Measurements from ENCODE around the gene TLE2. TPM values are rescaled to one million over a fixed set of nuclear protein-coding genes. Genes with fewer than 3 reads are reported as not detected.

The TLE2 gene
- polyA plus RNA-seq, 3 donors = not detected

- Histone ChIP-seq H2AFZ (ENCODE audit: insufficient read depth, low read depth, low read length, poor library complexity, severe bottlenecking) (no peak overlapping the region), H3K4me2 (replicated peaks; ENCODE audit: extremely low read depth, low read length, poor library complexity, severe bottlenecking) (no peak overlapping the region), H3K27me3 (ENCODE audit: control insufficient read depth in 2 of 2, insufficient read depth in 2 of 2, low read length in 2 of 2) (no peaks in the 10 kb centered on the region), H3K4me1 (ENCODE audit: control insufficient read depth in 1 of 2, insufficient read depth in 2 of 2, low read length in 2 of 2) (peaks cover 4 to 7% of the 10 kb centered on the region in 2 donors), H3K27ac (ENCODE audit: low read depth in 1 of 2, low read length in 2 of 2) (peak overlapping the region in 1 of 2 donors; percentile 41), H3K36me3 (replicated peaks in 1 of 2; ENCODE audit: control insufficient read depth in 1 of 2, insufficient read depth in 2 of 2, low read length in 2 of 2) (peaks cover 56 to 61% of the 10 kb centered on the region in 2 donors), H4K20me1 (ENCODE audit: insufficient read depth, low read length) (peaks cover 74% of the 10 kb centered on the region), H3K9ac (ENCODE audit: insufficient read depth, low read length, poor library complexity, severe bottlenecking) (no peak overlapping the region), H3K9me3 (replicated peaks in 1 of 2; ENCODE audit: control insufficient read depth in 1 of 2, insufficient read depth in 1 of 2, low read length in 2 of 2) (no peaks in the 10 kb centered on the region), H3K79me2 (ENCODE audit: insufficient read depth, low read length) (peaks cover 26% of the 10 kb centered on the region), H3K4me3 (replicated peaks in 1 of 3; ENCODE audit: low read depth in 2 of 3, low read length in 3 of 3) (no peak overlapping the region)
- no peak for TF ChIP-seq CTCF (IDR thresholded peaks at IDR 0.05)
- H3K36me3 Mint-ChIP-seq = peaks cover 47 to 76% of the 10 kb centered on the region in 2 donors
- H3K4me1 Mint-ChIP-seq = peaks cover 10% of the 10 kb centered on the region
- H3K27me3 Mint-ChIP-seq (ENCODE audit: low read depth in 3 of 3) = peaks cover 0 to 4% (median 1%) of the 10 kb centered on the region in 3 donors
- H3K4me3 Mint-ChIP-seq = no peak overlapping the region
- intact Hi-C loops (cut with micrococcal nuclease) = no loop called here
- peak overlapping the region in 1 of 7 donors; percentile 77 for H3K27ac Mint-ChIP-seq
- no peak for DNase-seq
- peaks cover 0 to 1% (median 0%) of the 10 kb centered on the region in 7 donors for H3K9me3 Mint-ChIP-seq
- 85% methylated on average over 11 of the region's 20 CpGs for WGBS (ENCODE audit: insufficient coverage)
These were observed 26.1 kb upstream of the TLE2 start for GRCh38 chr19:3054972-3055740.

- H2AFZ ChIP-seq (ENCODE audit: insufficient read depth, low read depth, low read length, poor library complexity, severe bottlenecking) = no peak overlapping the region
- Mint-ChIP-seq H3K27ac (peak overlapping the region in 1 of 7 donors; percentile 26), H3K36me3 (peaks cover 40 to 69% of the 10 kb centered on the region in 2 donors), H3K4me3 (no peak overlapping the region), H3K9me3 (peaks cover 0 to 1% (median 0%) of the 10 kb centered on the region in 7 donors), H3K27me3 (ENCODE audit: low read depth in 3 of 3) (peaks cover 0 to 7% (median 1%) of the 10 kb centered on the region in 3 donors), H3K4me1 (peaks cover 5% of the 10 kb centered on the region)
- no peak overlapping the region for H3K4me2 ChIP-seq (replicated peaks; ENCODE audit: extremely low read depth, low read length, poor library complexity, severe bottlenecking)
- WGBS (ENCODE audit: insufficient coverage) = 100% methylated on average over 2 of the region's 4 CpGs
- H3K27me3 ChIP-seq (ENCODE audit: control insufficient read depth in 2 of 2, insufficient read depth in 2 of 2, low read length in 2 of 2) = no peaks in the 10 kb centered on the region
- peaks cover 50 to 55% of the 10 kb centered on the region in 2 donors for H3K36me3 ChIP-seq (replicated peaks in 1 of 2; ENCODE audit: control insufficient read depth in 1 of 2, insufficient read depth in 2 of 2, low read length in 2 of 2)
- H3K4me3 ChIP-seq (replicated peaks in 1 of 3; ENCODE audit: low read depth in 2 of 3, low read length in 3 of 3) = no peak overlapping the region
- DNase-seq = no peak
- H3K9ac ChIP-seq (ENCODE audit: insufficient read depth, low read length, poor library complexity, severe bottlenecking) = no peak overlapping the region
- intact Hi-C loops (cut with micrococcal nuclease) = no loop called here
- H3K4me1 ChIP-seq (ENCODE audit: control insufficient read depth in 1 of 2, insufficient read depth in 2 of 2, low read length in 2 of 2) = peaks cover 0 to under 1% of the 10 kb centered on the region in 2 donors
- H3K27ac ChIP-seq (ENCODE audit: low read depth in 1 of 2, low read length in 2 of 2) = peak overlapping the region in 1 of 2 donors; percentile 41
- no peaks in the 10 kb centered on the region for H3K9me3 ChIP-seq (replicated peaks in 1 of 2; ENCODE audit: control insufficient read depth in 1 of 2, insufficient read depth in 1 of 2, low read length in 2 of 2)
- peaks cover 18% of the 10 kb centered on the region for H3K79me2 ChIP-seq (ENCODE audit: insufficient read depth, low read length)
- no peak for TF ChIP-seq CTCF (IDR thresholded peaks at IDR 0.05)
- peaks cover 67% of the 10 kb centered on the region for H4K20me1 ChIP-seq (ENCODE audit: insufficient read depth, low read length)
These were observed 25.3 kb upstream of the TLE2 start for GRCh38 chr19:3054265-3054971.

Data from CD14-positive monocyte (primary cell).